ENCODE results near the gene SLC6A14. TPM values are rescaled to one million over a fixed set of nuclear protein-coding genes. Genes with fewer than 3 reads are reported as not detected.

Gene SLC6A14
- not detected in 2 replicates for total RNA-seq (ENCODE audit: low replicate concordance)

- no peak within 1 kb of the TSS for H3K4me3 ChIP-seq (ENCODE audit: low read depth, low read length)
- no peak for DNase-seq (ENCODE audit: low read depth)
- no peak for TF ChIP-seq CTCF (IDR thresholded peaks at IDR 0.05; ENCODE audit: insufficient read depth, low read length)
Measured at GRCh38 chrX:116436358-116436816, at the start of gene SLC6A14. Gene SLC6A14 (plus strand): TSS chrX:116436606. CDS start chrX:116436710, 104 bp downstream.

GRCh38 chrX:116395752-116396151 lies 40.7 kb upstream of the SLC6A14 start:
- TF ChIP-seq CTCF (IDR thresholded peaks at IDR 0.05; ENCODE audit: insufficient read depth, low read length): no peak
- H3K4me3 ChIP-seq (ENCODE audit: low read depth, low read length): no peak overlapping the region
- DNase-seq (ENCODE audit: low read depth): no peak

GRCh38 chrX:116399681-116400080 lies 36.7 kb upstream of the SLC6A14 start:
- H3K4me3 ChIP-seq (ENCODE audit: low read depth, low read length): no peak overlapping the region
- TF ChIP-seq CTCF (IDR thresholded peaks at IDR 0.05; ENCODE audit: insufficient read depth, low read length): no peak
- no peak for DNase-seq (ENCODE audit: low read depth)

- no peak for DNase-seq (ENCODE audit: low read depth)
- no peak for TF ChIP-seq CTCF (IDR thresholded peaks at IDR 0.05; ENCODE audit: insufficient read depth, low read length)
- no peak overlapping the region for H3K4me3 ChIP-seq (ENCODE audit: low read depth, low read length)
Measured at GRCh38 chrX:116409219-116409618, 27.2 kb upstream of the SLC6A14 start.

GRCh38 chrX:116413273-116413672 lies 23.1 kb upstream of the SLC6A14 start:
- no peak for DNase-seq (ENCODE audit: low read depth)
- no peak overlapping the region for H3K4me3 ChIP-seq (ENCODE audit: low read depth, low read length)
- no peak for TF ChIP-seq CTCF (IDR thresholded peaks at IDR 0.05; ENCODE audit: insufficient read depth, low read length)

GRCh38 chrX:116417214-116417613 lies 19.2 kb upstream of the SLC6A14 start:
- no peak overlapping the region for H3K4me3 ChIP-seq (ENCODE audit: low read depth, low read length)
- TF ChIP-seq CTCF (IDR thresholded peaks at IDR 0.05; ENCODE audit: insufficient read depth, low read length): no peak
- DNase-seq (ENCODE audit: low read depth): no peak

GRCh38 chrX:116417968-116418367 lies 18.4 kb upstream of the SLC6A14 start:
- no peak for DNase-seq (ENCODE audit: low read depth)
- no peak for TF ChIP-seq CTCF (IDR thresholded peaks at IDR 0.05; ENCODE audit: insufficient read depth, low read length)
- no peak overlapping the region for H3K4me3 ChIP-seq (ENCODE audit: low read depth, low read length)
